GM12878 (cell line): Measurements from ENCODE around the gene UBXN6. TPM values are rescaled to one million over a fixed set of nuclear protein-coding genes. Genes with fewer than 3 reads are reported as not detected.

Experiments
- ASH2L ChIP-seq: fragments of 300-600, 200-600 bp; sonication (generic); IDR thresholded peaks from 2 replicates; pipeline ENCODE4 v1.6.1; 2017; ENCODE audit warnings: low read depth, mild to moderate bottlenecking, borderline replicate concordance
- BRCA1 ChIP-seq: IDR thresholded peaks from 2 replicates; pipeline ENCODE4 v1.6.1; 2011; ENCODE audit warnings: low read depth, low read length, improper control_type of control experiment
- CBX3 ChIP-seq: fragments of 200-600 bp; sonication (generic); IDR thresholded peaks from 2 replicates; pipeline ENCODE4 v1.6.1; 2016; ENCODE audit warnings: low read depth, borderline replicate concordance
- CBX5 ChIP-seq: sonication (generic); IDR thresholded peaks from 2 replicates; pipeline ENCODE4 v1.6.1; 2016; ENCODE audit warnings: low read depth, moderate library complexity, mild to moderate bottlenecking, inconsistent platforms
- CHD2 ChIP-seq: IDR thresholded peaks from 2 replicates; pipeline ENCODE4 v1.6.1; 2011; ENCODE audit warnings: low read depth, low read length, improper control_type of control experiment, borderline replicate concordance
- CUX1 ChIP-seq: IDR thresholded peaks from 2 replicates; pipeline ENCODE4 v1.6.1; 2012; ENCODE audit warnings: improper control_type of control experiment, low read depth, low read length; ENCODE audit not compliant: insufficient replicate concordance
- EP300 ChIP-seq, 2 experiments: fragments of 150-350 bp in 1 of 2; IDR thresholded peaks; 2 replicates each; pipeline ENCODE4 v1.6.1; 2011 to 2012; ENCODE audit warnings: low read depth in 2 of 2, low read length in 2 of 2, borderline replicate concordance in 1 of 2, improper control_type of control experiment in 1 of 2, inconsistent platforms in 1 of 2; ENCODE audit not compliant: control insufficient read depth in 1 of 2
- JUNB ChIP-seq: IDR thresholded peaks from 2 replicates; pipeline ENCODE4 v1.6.1; 2016; ENCODE audit warnings: antibody characterized with exemption, mild to moderate bottlenecking
- JUND ChIP-seq: IDR thresholded peaks from 2 replicates; pipeline ENCODE4 v1.6.1; 2012; ENCODE audit warnings: low read depth, mild to moderate bottlenecking, low read length, improper control_type of control experiment, moderate library complexity
- MYC ChIP-seq: IDR thresholded peaks from 2 replicates; pipeline ENCODE4 v1.6.1; 2011; ENCODE audit warnings: mild to moderate bottlenecking, low read length, moderate library complexity, inconsistent platforms; ENCODE audit not compliant: insufficient read depth, insufficient replicate concordance, insufficient read length, severe bottlenecking
- NFYA ChIP-seq: IDR thresholded peaks from 2 replicates; pipeline ENCODE4 v1.6.1; 2011; ENCODE audit warnings: low read depth, mild to moderate bottlenecking, low read length, improper control_type of control experiment, borderline replicate concordance
- NKRF ChIP-seq: fragments of 450-650 bp; conservative IDR thresholded peaks from 2 replicates; pipeline ENCODE4 v1.6.1; 2017; ENCODE audit warnings: mild to moderate bottlenecking, moderate library complexity
- NR2F1 ChIP-seq: fragments of 450-650 bp; conservative IDR thresholded peaks from 2 replicates; pipeline ENCODE4 v1.6.1; 2017; ENCODE audit warnings: mild to moderate bottlenecking
- RELA ChIP-seq: fragments of 450-650 bp; IDR thresholded peaks from 2 replicates; pipeline ENCODE4 v1.8.0; 2014; ENCODE audit warnings: borderline replicate concordance; ENCODE audit not compliant: partially characterized antibody
- SMAD1 ChIP-seq: fragments of 450-650 bp; IDR thresholded peaks from 2 replicates; pipeline ENCODE4 v1.6.1; 2018; ENCODE audit warnings: mild to moderate bottlenecking, low read depth; ENCODE audit not compliant: partially characterized antibody
- SMARCA5 ChIP-seq: fragments of 450-650 bp; IDR thresholded peaks from 2 replicates; pipeline ENCODE4 v1.6.1; 2017; ENCODE audit warnings: mild to moderate bottlenecking
- SREBF1 ChIP-seq: IDR thresholded peaks from 2 replicates; pipeline ENCODE4 v1.6.1; 2012; ENCODE audit warnings: mild to moderate bottlenecking, low read length
- SRF ChIP-seq, 2 experiments: IDR thresholded peaks; 2 replicates each; pipeline ENCODE4 v1.6.1; 2011; ENCODE audit warnings: low read depth in 2 of 2, low read length in 2 of 2, mild to moderate bottlenecking in 1 of 2, moderate library complexity in 1 of 2
- TBL1XR1 ChIP-seq: IDR thresholded peaks from 2 replicates; pipeline ENCODE4 v1.6.1; 2012; ENCODE audit warnings: low read depth, low read length, improper control_type of control experiment
- ZBTB40 ChIP-seq: fragments of 450-650 bp; IDR thresholded peaks from 2 replicates; pipeline ENCODE4 v1.6.1; 2016; ENCODE audit warnings: mild to moderate bottlenecking, moderate library complexity, borderline replicate concordance
- polyA plus RNA-seq, 11 experiments: library from polyadenylated mRNA; depleted of rRNA in 4 of 11; unstranded in 6 of 11; stranded (reverse) in 5 of 11; fragments of >200 nt; fragmentation: Nextera tagmentation in 4 of 11; fragmentation: Illumina TruSeq in 1 of 11; extraction: Ambion mirVana in 4 of 11; extraction: Trizol in 1 of 11; gene quantifications; 1 replicate in 1 of 11; 2 replicates in 10 of 11; pipeline versions ENCODE4 v1.2.1 to v1.2.3, GENCODE V29; 2011 to 2016; ENCODE audit warnings: inconsistent platforms in 2 of 11, missing spikeins in 2 of 11, low read depth in 1 of 11
- total RNA-seq, 4 experiments: library from RNA; depleted of rRNA in 3 of 4; stranded (reverse); fragments of >200 nt in 3 of 4; fragmentation: Illumina TruSeq in 1 of 4; extraction: Trizol in 1 of 4; gene quantifications; 2 replicates each; pipeline versions ENCODE4 v1.2.1 to v1.2.3, GENCODE V29; 2013 to 2021

UBXN6 gene
- total and polyA plus RNA-seq, 10 of the 15 experiments (the other 5 are each of a cell fraction or from before 2014, with no cell fraction given): 0.47 to 50.8 (median 13.0) TPM

GRCh38 chr19:4474514-4475022, 17.0 kb upstream of the UBXN6 start (continued):
- TF ChIP-seq ZBTB40: peak; percentile 83; the same call in 1 of the 2 replicates
- TF ChIP-seq CBX5: no peak
- TF ChIP-seq CBX3: no peak
- no peak for TF ChIP-seq SRF (IDR thresholded peaks at IDR 0.05; ENCODE audit: low read depth in 2 of 2, low read length in 2 of 2)
- no peak for TF ChIP-seq CUX1
- no peak for TF ChIP-seq ASH2L
- no peak for TF ChIP-seq TBL1XR1
- TF ChIP-seq JUNB: no peak
- TF ChIP-seq NR2F1: no peak
- TF ChIP-seq NFYA: peak; percentile 54
- TF ChIP-seq NKRF: no peak
- TF ChIP-seq CHD2: peak; percentile 91
- TF ChIP-seq RELA: no peak
- TF ChIP-seq EP300 (IDR thresholded peaks at IDR 0.05; ENCODE audit: borderline replicate concordance in 1 of 2, control insufficient read depth in 1 of 2, low read depth in 2 of 2, low read length in 2 of 2): no peak
- no peak for TF ChIP-seq SMARCA5
- no peak for TF ChIP-seq JUND
- no peak for TF ChIP-seq SMAD1
- TF ChIP-seq MYC: no peak
- no peak for TF ChIP-seq BRCA1
- no peak for TF ChIP-seq SREBF1
